Stimulated activated CD8-positive, alpha-beta memory T cell treated with anti-CD3 and anti-CD28 coated beads, Interleukin-15, amount 100 ng/mL, for 4 hours (primary cell): ENCODE measurements around the gene CSNK2A1.
A peak's percentile ranks its signal among the peaks of the same experiment; 100 is the strongest.

Experiments
- DNase-seq, 2 donors: peaks; one replicate each; pipeline ENCODE4 v3.0.0-alpha.2; 2020; ENCODE audit warnings: low read depth in 2 of 2

Gene CSNK2A1

DNA sequence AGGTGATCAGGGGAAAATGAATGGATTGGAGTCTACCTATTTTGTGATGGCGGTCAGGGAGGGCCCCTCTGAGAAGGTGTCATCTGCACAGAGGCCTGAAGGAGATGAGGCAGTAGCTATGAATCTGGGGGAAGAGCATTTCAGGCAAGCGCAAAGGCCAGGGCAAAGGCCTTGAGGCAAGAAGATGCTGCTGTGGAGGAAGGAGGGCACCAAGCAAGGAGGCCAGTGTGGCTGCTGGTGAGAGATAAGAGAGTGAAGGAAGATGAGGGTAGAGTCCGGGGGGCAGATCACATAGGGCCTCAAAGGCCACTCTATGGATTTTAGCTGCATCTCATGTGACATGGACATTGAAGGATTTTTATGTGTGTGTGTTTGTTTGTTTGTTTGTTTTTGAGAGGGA lies 20.6 kb upstream of the CSNK2A1 start:
- DNase-seq, result no peak

DNA sequence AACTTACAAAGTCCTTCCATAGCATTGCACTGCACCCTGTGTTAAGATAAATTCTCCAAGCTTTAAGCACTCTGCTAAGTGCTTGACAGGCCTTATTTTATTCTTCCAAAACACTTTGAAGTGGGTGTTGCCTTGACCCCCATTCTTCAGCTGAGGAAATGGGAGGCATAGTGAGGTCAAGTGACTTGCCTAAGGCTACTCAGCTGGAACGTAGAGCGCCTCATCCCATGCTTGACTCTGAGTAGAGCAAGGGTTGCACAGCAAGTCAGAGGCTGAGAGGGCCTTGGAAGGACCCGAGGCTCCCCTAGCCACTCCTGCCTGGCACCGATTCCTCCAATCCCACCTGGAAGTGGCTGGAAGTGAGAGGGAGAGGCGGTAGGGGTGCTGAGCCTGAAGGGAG lies 19.6 kb upstream of the CSNK2A1 start:
- no peak for DNase-seq

- no peak for DNase-seq
Measured at GRCh38 chr20:562232-562897, 18.8 kb upstream of the CSNK2A1 start.

DNA sequence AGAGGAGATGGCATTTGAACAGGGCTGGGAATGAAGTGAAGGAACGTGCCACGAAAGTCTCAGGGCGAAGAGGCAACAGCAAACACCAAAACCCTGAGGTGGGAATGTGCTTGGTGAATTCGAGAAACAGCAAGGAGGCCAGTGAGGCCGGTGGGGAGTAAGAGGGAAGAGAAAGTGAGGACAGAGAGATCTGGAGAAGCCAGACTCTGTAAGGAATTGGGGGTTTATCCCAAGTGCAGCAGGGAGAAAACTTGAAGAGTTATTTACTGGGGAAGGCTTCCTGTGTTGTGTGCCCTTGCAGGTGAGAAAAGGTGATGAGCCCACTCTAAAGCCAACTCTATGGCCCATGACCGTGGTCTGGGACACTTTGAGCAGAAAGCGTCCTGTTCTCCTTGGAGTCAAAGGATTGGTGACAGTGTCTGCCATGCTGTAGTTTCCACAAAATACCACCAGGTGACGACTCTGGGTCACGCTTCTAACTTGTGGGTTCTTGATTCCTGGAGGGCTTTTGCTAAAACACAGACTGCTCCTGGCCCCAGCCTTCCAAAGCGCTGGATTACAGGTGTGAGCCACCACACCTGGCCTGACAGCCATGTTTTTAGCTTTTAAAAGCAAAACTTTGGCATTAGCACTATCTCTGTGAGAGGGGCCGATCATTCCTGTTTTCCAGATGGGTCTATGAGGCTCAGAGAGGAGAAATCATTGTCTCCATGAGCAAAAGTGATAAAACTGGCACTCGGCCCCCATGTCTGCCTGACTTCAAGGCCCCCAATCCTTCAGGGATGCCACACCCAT lies 18.0 kb upstream of the CSNK2A1 start:
- peak in 1 of 2 donors; percentile 11 for DNase-seq

DNA sequence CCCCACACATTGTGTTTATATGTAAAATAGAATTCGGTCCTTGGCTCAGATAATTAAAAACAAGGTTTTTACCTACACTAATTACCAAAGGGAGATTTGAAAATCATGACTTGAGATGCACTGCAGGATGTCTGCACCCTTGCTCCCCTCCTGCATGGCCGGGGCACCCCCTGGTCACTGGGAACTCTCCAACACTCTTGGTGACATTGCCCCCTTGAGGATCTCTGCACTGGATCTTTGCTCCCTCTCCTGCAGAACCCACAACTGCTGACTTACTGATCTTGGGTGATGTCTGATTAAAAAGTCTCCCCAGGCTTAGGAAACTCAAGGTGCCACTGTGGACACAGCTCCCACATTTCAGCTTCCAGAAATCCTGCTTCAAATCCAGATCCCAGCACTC lies 17.1 kb upstream of the CSNK2A1 start:
- DNase-seq, result no peak

GRCh38 chr20:558117-558516 lies 14.5 kb upstream of the CSNK2A1 start:
- no peak for DNase-seq

- DNase-seq, result no peak
Measured at GRCh38 chr20:556984-557383, 13.4 kb upstream of the CSNK2A1 start.

DNA sequence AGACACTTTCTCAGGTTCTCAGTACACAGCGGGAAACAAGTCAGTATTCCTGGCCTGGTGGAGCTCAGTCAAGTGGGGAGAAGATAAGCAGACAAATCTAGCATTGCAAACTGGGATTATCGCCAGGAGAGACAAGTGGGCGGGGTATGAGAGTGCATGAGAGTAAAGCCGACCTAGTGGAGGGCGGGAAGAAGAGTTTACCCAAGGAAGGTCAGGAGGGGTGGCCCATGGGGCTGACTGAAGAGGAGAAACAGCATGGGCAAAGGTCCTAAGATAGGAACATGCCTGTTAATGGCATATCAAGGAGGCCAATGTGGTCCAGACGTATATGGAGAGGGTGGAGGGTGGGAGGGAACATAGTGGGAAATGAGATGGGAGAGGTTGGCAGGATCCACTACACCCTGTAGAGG lies 12.4 kb upstream of the CSNK2A1 start:
- no peak for DNase-seq

DNA sequence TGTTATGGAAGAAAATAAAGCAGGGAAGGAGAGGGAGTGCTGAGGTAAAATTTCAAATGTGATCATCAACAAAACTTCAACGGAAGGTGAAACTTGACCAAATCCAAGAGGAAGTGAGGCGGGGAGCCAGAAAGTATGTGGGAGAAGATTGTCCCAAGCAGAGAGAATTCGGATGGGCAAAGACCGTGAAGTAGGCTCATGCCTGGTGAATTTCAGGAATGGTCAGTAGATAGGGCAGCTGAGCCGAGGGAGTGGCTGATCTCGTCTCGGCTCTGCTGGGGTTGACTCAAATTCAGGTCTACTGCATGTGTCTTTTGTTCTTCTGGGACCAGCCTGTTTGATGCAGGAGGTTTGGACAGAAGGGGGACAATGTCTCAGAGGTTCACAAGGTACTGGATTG lies 7.0 kb upstream of the CSNK2A1 start:
- no peak for DNase-seq

- DNase-seq, result no peak
Measured at GRCh38 chr20:549722-550496, 6.3 kb upstream of the CSNK2A1 start.

- no peak for DNase-seq
Measured at GRCh38 chr20:548906-549305, 5.3 kb upstream of the CSNK2A1 start.

- no peak for DNase-seq
Measured at GRCh38 chr20:547394-547793, 3.8 kb upstream of the CSNK2A1 start.

GRCh38 chr20:546353-546752 lies 2.8 kb upstream of the CSNK2A1 start:
- DNase-seq, result no peak

- no peak for DNase-seq
Measured at GRCh38 chr20:544153-544725, 649 bp upstream of the CSNK2A1 start.

DNA sequence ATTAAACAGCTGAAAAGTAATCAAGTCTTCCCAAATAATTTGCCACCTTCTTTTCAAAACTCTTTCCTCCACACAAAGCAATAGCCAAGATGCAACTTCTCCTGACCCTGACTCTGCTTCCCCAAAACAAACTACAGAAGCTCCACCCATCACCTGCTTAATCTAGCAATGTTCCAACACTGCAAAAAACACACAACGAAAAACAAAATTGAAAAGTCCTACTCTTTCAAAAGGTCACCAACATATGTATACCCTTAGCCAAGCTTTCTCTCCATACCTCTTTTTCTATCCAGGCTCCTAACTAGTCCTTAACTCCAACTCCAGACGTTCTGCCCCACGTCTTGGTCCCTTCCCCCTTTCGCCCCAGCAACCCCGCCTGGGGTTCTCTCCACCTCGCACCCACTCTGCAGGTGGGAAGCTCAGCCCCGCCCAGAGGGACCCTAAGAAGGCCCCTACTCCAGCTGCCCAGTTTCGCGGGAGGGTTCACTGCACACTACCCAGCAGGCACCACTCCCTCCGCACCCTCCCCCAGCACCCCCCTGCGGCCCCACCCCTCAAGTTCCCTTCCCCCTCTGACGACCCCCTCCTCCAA lies 717 bp downstream of the CSNK2A1 start:
- DNase-seq, result no peak

DNA sequence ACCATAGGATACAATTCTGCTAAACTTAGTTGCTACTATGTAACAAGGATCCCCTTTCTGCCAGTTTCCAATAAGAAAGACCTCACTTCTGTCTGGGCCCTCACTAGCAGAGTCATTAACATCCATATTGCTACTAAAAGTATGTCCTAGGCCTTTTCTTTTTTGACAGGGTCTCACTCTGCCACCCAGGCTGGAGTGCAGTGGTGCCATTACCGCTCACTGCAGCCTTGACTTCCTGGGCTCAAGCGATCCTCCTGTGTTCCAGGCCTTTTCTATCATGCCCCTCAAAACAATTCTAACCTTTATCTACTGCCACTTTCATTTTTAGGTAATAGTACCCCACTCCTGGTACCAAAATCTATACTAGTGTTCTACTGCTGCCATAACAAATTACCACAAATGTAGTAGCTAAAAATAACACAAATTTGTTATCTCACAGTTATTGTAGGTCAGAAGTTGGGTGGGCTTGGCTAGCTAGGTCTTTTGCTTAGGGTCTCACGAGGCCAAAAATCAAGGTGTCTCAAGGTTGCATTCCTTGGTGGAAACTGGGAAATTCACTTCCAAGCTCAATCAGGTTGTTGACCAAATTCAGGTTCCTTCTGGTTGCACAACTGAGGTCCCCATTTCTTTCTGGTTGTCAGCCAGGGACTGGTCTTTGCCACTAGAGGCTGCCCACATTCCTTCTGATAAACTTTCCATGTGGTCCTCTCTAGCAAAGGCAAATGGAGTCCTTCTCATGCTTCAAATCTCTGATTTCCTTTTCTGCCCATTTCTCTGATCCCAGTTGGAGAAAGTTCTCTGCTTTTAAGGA lies 3.0 kb downstream of the CSNK2A1 start:
- DNase-seq, result no peak

GRCh38 chr20:539848-540247 lies 3.7 kb downstream of the CSNK2A1 start:
- no peak for DNase-seq

DNA sequence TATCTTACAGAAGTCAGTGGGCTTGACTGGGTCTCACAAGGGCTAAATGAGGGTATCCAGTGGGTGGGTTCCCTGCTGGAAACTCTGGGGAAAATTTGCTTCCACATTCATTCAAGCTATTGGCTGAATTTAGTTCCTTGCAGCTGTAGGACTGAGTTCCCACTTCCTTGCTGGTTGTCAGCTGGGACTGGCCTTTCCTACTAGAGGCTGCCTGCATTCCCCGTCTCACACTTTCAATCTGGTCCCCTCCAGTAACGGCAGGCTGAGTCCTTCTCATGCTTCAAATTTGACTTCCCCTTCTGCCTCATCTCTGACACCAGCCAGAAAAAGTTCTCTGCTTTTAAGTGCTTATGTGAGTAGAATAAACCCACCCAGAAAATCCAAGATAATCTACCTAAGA lies 4.4 kb downstream of the CSNK2A1 start:
- DNase-seq, result no peak

- DNase-seq, result no peak
Measured at GRCh38 chr20:537983-538382, 5.6 kb downstream of the CSNK2A1 start.

DNA sequence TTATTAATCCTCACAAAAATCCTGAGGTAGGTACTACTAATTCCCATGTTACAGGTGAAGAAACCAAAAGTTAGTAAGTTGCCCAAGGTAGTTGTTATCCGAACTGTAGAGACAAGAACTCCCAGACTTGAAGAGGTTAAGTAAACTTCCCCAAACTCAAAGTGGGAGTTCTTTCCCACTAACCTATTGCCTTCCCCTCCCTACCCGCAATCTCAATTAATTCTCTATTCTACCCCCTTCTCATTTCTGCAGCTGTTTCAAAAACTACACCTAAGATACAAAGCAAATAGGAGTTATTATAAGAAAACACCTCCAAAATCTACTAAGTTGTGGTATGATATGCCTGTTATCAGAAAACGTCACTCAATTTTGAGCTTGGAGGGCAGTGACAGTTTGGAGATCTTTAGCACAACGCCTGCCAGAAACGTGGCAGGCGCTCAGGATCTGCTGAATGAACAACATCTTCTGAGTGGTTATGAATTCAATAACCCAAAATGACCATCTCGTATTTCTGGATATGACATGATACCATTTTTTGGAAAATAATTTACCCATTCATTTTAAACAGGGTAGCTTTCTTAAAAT lies 7.1 kb downstream of the CSNK2A1 start:
- no peak for DNase-seq

GRCh38 chr20:535958-536357 lies 7.6 kb downstream of the CSNK2A1 start:
- DNase-seq, result no peak
